Large intestine (tissue), 3 donors: ENCODE measurements around the gene SEC16A. TPM values are rescaled to one million over a fixed set of nuclear protein-coding genes. Genes with fewer than 3 reads are reported as not detected.

Experiments
- DNase-seq, 2 donors: peaks; one replicate each; pipeline versions ENCODE4 v3.0.0 to v3.0.0-alpha.2; 2013
- H3K27ac ChIP-seq: one replicate; pipeline ENCODE4 v1.5.1; 2013; ENCODE audit warnings: low read length
- H3K27me3 ChIP-seq: 2 replicates; pipeline ENCODE4 v1.6.1; 2013; ENCODE audit warnings: low read length; ENCODE audit not compliant: control insufficient read depth, insufficient read depth
- H3K36me3 ChIP-seq: 2 replicates; pipeline ENCODE4 v1.6.1; 2013; ENCODE audit warnings: low read length; ENCODE audit not compliant: control insufficient read depth, insufficient read depth
- H3K4me1 ChIP-seq: one replicate; pipeline ENCODE4 v1.6.1; 2013; ENCODE audit warnings: low read length; ENCODE audit not compliant: control insufficient read depth, insufficient read depth
- H3K4me3 ChIP-seq: one replicate; pipeline ENCODE4 v1.5.1; 2013; ENCODE audit warnings: low read length
- H3K9me3 ChIP-seq: one replicate; pipeline ENCODE4 v1.6.1; 2013; ENCODE audit warnings: mild to moderate bottlenecking, low read depth, low read length, moderate library complexity; ENCODE audit not compliant: control insufficient read depth
- WGBS: methylation state at CpG from one replicate; pipeline ENCODE4 v1.1.5; 2013; ENCODE audit warnings: low lambda C conversion rate; ENCODE audit not compliant: insufficient coverage; 5-methylcytosine and 5-hydroxymethylcytosine counted together
- polyA plus RNA-seq: library from polyadenylated mRNA; unstranded; fragments of 120-200 nt; gene quantifications from one replicate; pipeline ENCODE4 v1.2.1, GENCODE V29; 2013

SEC16A gene
- polyA plus RNA-seq, 1 donor, result 51.4 TPM

- DNase-seq, result no peak
- WGBS, result no CpG with 5 or more reads among the region's 11 CpGs
- no peak overlapping the region for H3K4me3 ChIP-seq
- peaks cover 98% of the 10 kb centered on the region for H3K36me3 ChIP-seq
- H3K27me3 ChIP-seq, result no peaks in the 10 kb centered on the region
- no peak overlapping the region for H3K27ac ChIP-seq
- no peaks in the 10 kb centered on the region for H3K9me3 ChIP-seq
- H3K4me1 ChIP-seq, result no peaks in the 10 kb centered on the region
Measured at GRCh38 chr9:136470356-136470755, 12.5 kb downstream of the SEC16A start.

DNA sequence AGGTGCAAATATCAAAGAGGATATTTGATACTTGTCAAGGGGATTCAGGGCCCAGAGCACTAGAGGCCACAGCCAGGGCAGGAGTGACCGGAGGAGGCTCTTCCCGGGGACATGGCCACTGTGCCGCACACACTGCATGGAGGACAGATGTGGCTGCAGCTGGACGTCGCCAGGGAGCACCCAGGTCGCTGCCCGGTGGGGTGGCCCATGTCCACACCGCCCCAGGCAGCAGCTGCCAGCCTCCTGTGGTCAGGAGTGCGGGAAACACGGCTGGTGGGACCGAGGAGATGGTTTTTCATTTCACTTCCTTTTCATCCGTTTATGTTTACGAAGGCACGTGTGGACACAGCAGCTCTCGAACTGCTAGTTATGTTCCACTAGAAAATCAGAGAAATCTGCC lies 15.1 kb downstream of the SEC16A start:
- H3K36me3 ChIP-seq, result peaks cover 96% of the 10 kb centered on the region
- no peaks in the 10 kb centered on the region for H3K4me1 ChIP-seq
- no peak overlapping the region for H3K4me3 ChIP-seq
- H3K9me3 ChIP-seq, result no peaks in the 10 kb centered on the region
- no CpG with 5 or more reads among the region's 15 CpGs for WGBS
- no peak for DNase-seq
- H3K27me3 ChIP-seq, result no peaks in the 10 kb centered on the region
- no peak overlapping the region for H3K27ac ChIP-seq

GRCh38 chr9:136466155-136466541 lies 16.7 kb downstream of the SEC16A start:
- Histone ChIP-seq H3K4me1 (no peaks in the 10 kb centered on the region), H3K27me3 (no peaks in the 10 kb centered on the region), H3K36me3 (peaks cover 94% of the 10 kb centered on the region), H3K27ac (no peak overlapping the region), H3K9me3 (no peaks in the 10 kb centered on the region), H3K4me3 (no peak overlapping the region)
- WGBS, result no CpG with 5 or more reads among the region's 30 CpGs
- DNase-seq, result no peak

DNA sequence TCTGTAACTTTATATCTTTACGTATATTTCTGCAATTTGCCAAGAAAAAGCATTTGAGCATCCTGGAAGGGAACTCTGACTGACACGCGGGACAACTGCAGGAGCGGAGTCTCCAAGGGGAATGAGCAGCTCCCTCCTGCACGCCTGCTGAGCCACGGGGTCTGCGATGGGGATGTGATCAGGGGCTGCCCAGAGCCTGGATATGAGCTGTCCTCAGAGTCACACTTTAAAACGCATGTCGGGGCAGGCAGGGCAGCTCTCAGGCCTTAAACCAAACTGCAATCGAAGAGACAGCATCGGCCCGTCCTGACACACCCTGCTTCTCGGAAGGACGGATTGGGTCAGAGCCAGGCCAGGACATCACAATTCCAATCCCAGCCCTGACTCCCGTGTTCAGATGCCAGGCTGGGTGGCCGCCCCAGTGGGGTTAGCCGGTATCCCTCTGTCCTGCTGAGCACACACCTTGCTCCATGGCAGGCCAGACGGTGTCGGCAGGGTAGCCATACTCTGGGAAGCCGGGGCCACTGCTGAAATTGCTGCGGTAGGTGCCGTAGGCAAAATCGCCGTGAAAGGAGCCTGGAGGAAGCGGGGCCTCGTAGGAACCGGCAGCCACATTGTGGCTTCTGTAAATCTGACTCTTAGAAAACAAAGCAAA lies 17.2 kb downstream of the SEC16A start:
- Histone ChIP-seq H3K27ac (no peak overlapping the region), H3K9me3 (no peaks in the 10 kb centered on the region), H3K27me3 (no peaks in the 10 kb centered on the region), H3K36me3 (peaks cover 94% of the 10 kb centered on the region), H3K4me1 (no peaks in the 10 kb centered on the region), H3K4me3 (no peak overlapping the region)
- 100% methylated on average over 1 of the region's 27 CpGs for WGBS
- DNase-seq, result no peak

- Histone ChIP-seq H3K9me3 (no peaks in the 10 kb centered on the region), H3K4me1 (no peaks in the 10 kb centered on the region), H3K4me3 (no peak overlapping the region), H3K27me3 (no peaks in the 10 kb centered on the region), H3K27ac (no peak overlapping the region), H3K36me3 (peaks cover 91% of the 10 kb centered on the region)
- DNase-seq, result no peak
- WGBS, result no CpG with 5 or more reads among the region's 6 CpGs
Measured at GRCh38 chr9:136464241-136464640, 18.6 kb downstream of the SEC16A start.

- H3K4me1 ChIP-seq, result no peaks in the 10 kb centered on the region
- DNase-seq, result no peak
- H3K9me3 ChIP-seq, result no peaks in the 10 kb centered on the region
- WGBS, result no CpG with 5 or more reads among the region's 14 CpGs
- H3K27me3 ChIP-seq, result no peaks in the 10 kb centered on the region
- H3K36me3 ChIP-seq, result peaks cover 91% of the 10 kb centered on the region
- H3K4me3 ChIP-seq, result no peak overlapping the region
- H3K27ac ChIP-seq, result no peak overlapping the region
Measured at GRCh38 chr9:136463578-136463977, 19.3 kb downstream of the SEC16A start.

DNA sequence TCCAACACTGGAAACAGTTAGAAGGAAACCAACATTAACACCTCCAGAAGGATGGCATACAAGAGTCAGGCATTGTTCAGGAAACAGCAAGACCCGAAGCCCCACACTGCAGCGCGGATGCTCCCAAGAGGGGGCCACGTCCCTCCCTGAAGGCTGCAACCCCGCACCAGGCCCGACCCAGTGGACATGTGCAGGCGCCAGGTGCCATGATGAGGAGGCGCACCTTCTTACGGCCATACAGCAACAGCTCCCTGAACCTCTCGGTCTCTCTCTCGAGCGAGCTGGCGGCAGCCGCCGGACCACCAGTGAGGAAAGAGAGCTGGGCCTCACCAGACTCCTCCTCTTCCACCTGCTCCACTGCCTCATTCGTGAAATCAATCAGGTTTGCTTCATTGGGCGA lies 20.2 kb downstream of the SEC16A start:
- Histone ChIP-seq H3K4me1 (no peaks in the 10 kb centered on the region), H3K27ac (no peak overlapping the region), H3K4me3 (no peak overlapping the region), H3K27me3 (no peaks in the 10 kb centered on the region), H3K9me3 (no peaks in the 10 kb centered on the region), H3K36me3 (peaks cover 90% of the 10 kb centered on the region)
- no peak for DNase-seq
- no CpG with 5 or more reads among the region's 17 CpGs for WGBS

DNA sequence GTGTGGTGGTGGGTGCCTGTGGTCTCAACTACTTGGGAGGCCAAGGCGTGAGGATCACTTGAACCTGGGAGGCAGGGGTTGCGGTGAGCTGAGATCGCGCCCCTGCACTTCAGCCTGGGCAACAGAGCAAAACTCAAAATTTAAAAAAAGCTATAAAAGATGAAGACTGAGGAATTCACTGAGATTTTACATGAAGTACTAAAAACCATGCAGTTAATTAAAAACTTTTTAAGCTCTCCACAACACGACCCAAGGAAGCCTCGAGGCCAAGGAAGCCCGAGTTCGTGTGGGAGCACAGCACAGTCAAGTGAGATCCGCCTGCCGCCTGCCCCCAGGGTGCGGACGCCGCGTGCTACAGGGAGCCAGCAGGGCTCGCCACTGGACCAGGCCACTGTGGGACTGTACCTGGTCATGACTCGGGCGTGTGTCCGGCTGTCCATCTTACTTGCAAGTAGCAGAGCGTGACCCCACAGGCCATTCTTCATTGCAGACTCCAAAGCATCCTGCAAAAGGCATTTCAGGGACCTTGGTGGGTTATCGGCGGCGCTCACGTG lies 22.0 kb downstream of the SEC16A start:
- H3K4me3 ChIP-seq, result no peak overlapping the region
- no peaks in the 10 kb centered on the region for H3K27me3 ChIP-seq
- no peak overlapping the region for H3K27ac ChIP-seq
- peaks cover 90% of the 10 kb centered on the region for H3K36me3 ChIP-seq
- H3K9me3 ChIP-seq, result no peaks in the 10 kb centered on the region
- no CpG with 5 or more reads among the region's 23 CpGs for WGBS
- no peaks in the 10 kb centered on the region for H3K4me1 ChIP-seq
- no peak for DNase-seq

- WGBS, result no CpG with 5 or more reads among the region's 28 CpGs
- Histone ChIP-seq H3K27me3 (no peaks in the 10 kb centered on the region), H3K4me1 (no peaks in the 10 kb centered on the region), H3K4me3 (no peak overlapping the region), H3K9me3 (no peaks in the 10 kb centered on the region), H3K27ac (no peak overlapping the region), H3K36me3 (peaks cover 92% of the 10 kb centered on the region)
- DNase-seq, result no peak
Measured at GRCh38 chr9:136459425-136459824, 23.4 kb downstream of the SEC16A start.

DNA sequence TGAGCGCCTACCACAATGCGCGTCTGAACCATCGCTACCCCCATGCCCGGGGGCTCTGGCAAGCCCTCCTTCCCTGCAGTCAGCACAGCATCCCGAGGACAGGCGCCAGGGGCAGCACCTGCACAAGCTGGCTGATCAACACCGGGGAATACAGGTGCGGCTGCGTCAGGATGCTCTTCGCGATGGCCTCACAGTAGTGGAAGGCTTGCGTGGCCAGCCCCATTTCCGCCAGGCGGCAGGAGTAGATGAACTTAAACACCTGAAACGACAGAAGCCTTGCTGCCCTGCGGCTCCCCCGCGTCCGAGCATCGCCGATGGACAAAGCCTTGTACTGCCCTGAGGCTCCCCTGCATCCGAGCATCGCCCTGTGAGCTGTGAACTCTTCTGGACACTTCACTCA lies 25.5 kb downstream of the SEC16A start:
- H3K36me3 ChIP-seq, result peaks cover 85% of the 10 kb centered on the region
- H3K27me3 ChIP-seq, result no peaks in the 10 kb centered on the region
- H3K4me1 ChIP-seq, result no peaks in the 10 kb centered on the region
- no peaks in the 10 kb centered on the region for H3K9me3 ChIP-seq
- WGBS, result no CpG with 5 or more reads among the region's 24 CpGs
- H3K4me3 ChIP-seq, result no peak overlapping the region
- DNase-seq, result no peak
- H3K27ac ChIP-seq, result no peak overlapping the region

GRCh38 chr9:136456258-136456657 lies 26.6 kb downstream of the SEC16A start:
- DNase-seq, result no peak
- H3K27me3 ChIP-seq, result no peaks in the 10 kb centered on the region
- no peak overlapping the region for H3K27ac ChIP-seq
- no peaks in the 10 kb centered on the region for H3K4me1 ChIP-seq
- H3K9me3 ChIP-seq, result no peaks in the 10 kb centered on the region
- WGBS, result no CpG with 5 or more reads among the region's 9 CpGs
- no peak overlapping the region for H3K4me3 ChIP-seq
- peaks cover 83% of the 10 kb centered on the region for H3K36me3 ChIP-seq
